GM19455 (cell line): ENCODE results near the gene PCDHGA1.
"Not testable (repeated sequence)": the region's sequence is repeated elsewhere in the genome, so short reads cannot be mapped to it uniquely, and the experiment has no call there.

Experiments used
- ATAC-seq: cut with Tn5 transposase; IDR thresholded peaks from one replicate; pipeline ENCODE4 v1.9.1; 2021; ENCODE audit not compliant: unreplicated experiment

The PCDHGA1 gene

GRCh38 chr5:141409598-141410306, 79.4 kb downstream of the PCDHGA1 start:
- no peak for ATAC-seq

DNA sequence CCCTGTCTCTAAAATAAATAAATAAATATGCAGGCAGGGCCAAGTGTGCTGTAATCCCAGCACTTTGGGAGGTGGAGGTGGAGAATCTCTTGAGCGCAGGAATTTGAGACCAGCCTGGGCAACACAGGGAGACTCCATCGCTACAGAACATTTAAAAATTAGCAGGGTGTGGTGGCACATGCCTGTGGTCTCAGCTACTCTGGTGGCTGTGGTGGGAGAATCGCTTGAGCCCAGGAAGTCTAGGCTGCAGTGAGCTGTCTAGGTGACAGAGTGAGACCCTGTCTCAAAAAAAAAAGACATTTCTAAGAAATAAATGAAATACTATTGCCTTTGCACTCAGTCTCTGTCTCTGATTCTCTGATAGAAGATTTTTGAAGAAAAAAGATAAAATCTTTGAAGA, 81.3 kb downstream of the PCDHGA1 start:
- ATAC-seq: no peak

DNA sequence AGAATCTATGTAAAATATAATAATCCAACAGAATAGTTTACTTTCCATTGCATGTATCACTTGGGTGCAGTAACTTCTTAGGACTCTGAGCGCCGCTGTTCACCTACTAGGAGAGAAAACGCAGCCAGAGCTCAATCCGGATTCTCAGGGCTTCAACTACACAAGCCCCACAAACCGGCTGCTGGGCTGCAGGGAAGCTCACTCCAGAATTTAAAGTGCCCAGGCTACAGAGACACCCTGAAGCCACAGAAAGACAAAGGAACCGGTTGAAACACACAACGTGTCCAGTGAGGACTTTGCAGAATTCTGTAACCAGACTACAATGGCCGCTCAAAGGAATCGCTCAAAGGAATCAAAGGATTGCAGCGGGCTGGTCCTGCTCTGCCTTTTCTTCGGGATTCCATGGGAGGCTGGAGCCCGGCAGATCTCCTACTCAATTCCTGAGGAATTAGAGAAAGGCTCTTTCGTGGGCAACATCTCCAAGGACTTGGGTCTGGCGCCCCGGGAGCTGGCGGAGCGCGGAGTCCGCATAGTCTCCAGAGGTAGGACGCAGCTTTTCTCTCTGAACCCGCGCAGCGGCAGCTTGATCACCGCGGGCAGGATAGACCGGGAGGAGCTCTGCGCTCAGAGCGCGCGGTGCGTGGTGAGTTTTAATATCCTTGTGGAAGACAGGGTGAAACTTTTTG, 82.7 kb downstream of the PCDHGA1 start, which contains the start of gene PCDHGA10:
Gene PCDHGA10, plus strand, starts transcription at position 134 of the 686 bp plus-strand sequence. Its CDS starts 189 bp downstream, at position 323.
- ATAC-seq: peak; percentile 89

DNA sequence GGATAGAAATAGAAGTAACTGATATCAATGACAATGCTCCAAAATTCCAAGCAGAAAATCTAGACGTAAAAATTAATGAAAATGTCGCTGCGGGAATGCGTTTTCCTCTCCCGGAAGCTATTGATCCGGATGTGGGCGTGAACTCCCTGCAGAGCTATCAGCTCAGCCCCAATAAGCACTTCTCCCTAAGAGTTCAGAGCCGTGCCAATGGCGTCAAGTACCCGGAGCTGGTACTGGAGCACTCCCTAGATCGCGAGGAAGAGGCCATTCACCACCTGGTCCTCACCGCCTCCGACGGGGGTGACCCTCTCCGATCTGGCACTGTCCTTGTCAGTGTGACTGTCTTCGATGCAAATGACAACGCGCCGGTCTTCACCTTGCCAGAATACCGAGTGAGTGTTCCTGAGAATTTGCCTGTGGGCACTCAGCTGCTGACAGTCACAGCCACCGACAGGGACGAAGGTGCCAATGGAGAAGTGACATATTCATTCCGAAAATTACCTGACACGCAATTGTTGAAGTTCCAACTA, 83.3 kb downstream of the PCDHGA1 start:
- ATAC-seq: no peak

- not testable (repeated sequence) for ATAC-seq
These were observed 84.4 kb downstream of the PCDHGA1 start for GRCh38 chr5:141414548-141415274.

DNA sequence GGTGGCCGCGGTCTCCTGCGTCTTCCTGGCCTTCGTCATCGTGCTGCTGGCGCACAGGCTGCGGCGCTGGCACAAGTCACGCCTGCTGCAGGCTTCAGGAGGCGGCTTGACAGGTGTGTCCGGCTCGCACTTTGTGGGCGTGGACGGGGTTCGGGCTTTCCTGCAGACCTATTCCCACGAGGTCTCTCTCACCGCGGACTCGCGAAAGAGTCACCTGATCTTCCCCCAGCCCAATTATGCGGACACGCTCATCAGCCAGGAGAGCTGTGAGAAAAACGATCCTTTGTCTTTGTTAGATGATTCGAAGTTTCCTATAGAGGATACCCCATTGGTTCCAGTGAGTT, 84.9 kb downstream of the PCDHGA1 start:
- ATAC-seq: not testable (repeated sequence)

- not testable (repeated sequence) for ATAC-seq
These were observed 87.3 kb downstream of the PCDHGA1 start, which contains the start of gene PCDHGB7 for GRCh38 chr5:141417494-141418172. TSS of gene PCDHGB7 (plus strand) at chr5:141417677. CDS start at chr5:141417860, 183 bp downstream.

GRCh38 chr5:141419074-141419880, 89.0 kb downstream of the PCDHGA1 start:
- no peak for ATAC-seq

- no peak for ATAC-seq
These were observed 90.7 kb downstream of the PCDHGA1 start, which contains the start of gene PCDHGA11 for GRCh38 chr5:141420855-141421488. TSS of gene PCDHGA11 (plus strand) at chr5:141421051. CDS start at chr5:141421228, 177 bp downstream.

GRCh38 chr5:141421489-141421855, 91.2 kb downstream of the PCDHGA1 start:
- no peak for ATAC-seq

- ATAC-seq: no peak
These were observed 92.5 kb downstream of the PCDHGA1 start for GRCh38 chr5:141422742-141423291.

DNA sequence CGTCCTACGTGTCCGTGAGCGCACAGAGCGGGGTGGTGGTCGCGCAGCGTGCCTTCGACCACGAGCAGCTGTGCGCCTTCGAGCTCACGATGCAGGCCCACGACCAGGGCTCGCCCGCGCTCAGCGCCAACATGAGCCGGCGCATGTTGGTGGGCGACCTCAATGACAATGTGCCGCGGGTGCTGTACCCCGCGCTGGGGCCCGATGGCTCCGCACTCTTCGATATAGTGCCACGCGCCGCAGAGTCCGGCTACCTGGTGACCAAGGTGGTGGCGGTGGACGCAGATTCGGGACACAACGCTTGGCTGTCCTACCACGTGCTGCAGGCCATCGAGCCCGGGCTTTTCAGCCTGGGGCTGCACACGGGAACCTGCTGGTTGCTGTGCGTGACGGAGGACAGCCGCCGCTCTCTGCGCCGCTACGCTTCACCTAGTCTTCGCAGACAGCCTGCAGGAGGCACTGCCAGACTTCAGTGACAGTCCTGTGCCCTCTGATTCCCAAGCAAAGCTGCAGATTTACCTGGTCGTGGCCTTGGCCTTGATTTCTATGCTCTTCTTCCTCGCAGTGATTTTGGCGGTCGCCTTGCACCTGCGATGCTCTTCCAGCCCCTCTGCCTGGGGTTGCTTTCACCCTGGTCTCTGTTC, 97.6 kb downstream of the PCDHGA1 start:
- ATAC-seq: no peak

GRCh38 chr5:141430332-141431113, 100.2 kb downstream of the PCDHGA1 start, which contains the start of gene PCDHGA12:
TSS of gene PCDHGA12 (plus strand) at chr5:141430507. CDS start at chr5:141430760, 253 bp downstream.
- ATAC-seq: peak; percentile 89

DNA sequence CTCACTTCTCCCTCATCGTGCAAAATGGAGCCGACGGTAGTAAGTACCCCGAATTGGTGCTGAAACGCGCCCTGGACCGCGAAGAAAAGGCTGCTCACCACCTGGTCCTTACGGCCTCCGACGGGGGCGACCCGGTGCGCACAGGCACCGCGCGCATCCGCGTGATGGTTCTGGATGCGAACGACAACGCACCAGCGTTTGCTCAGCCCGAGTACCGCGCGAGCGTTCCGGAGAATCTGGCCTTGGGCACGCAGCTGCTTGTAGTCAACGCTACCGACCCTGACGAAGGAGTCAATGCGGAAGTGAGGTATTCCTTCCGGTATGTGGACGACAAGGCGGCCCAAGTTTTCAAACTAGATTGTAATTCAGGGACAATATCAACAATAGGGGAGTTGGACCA, 101.0 kb downstream of the PCDHGA1 start:
- ATAC-seq: peak; percentile 54

GRCh38 chr5:141432308-141432707, 102.0 kb downstream of the PCDHGA1 start:
- ATAC-seq: not testable (repeated sequence)

- ATAC-seq: not testable (repeated sequence)
These were observed 102.4 kb downstream of the PCDHGA1 start for GRCh38 chr5:141432726-141433125.

DNA sequence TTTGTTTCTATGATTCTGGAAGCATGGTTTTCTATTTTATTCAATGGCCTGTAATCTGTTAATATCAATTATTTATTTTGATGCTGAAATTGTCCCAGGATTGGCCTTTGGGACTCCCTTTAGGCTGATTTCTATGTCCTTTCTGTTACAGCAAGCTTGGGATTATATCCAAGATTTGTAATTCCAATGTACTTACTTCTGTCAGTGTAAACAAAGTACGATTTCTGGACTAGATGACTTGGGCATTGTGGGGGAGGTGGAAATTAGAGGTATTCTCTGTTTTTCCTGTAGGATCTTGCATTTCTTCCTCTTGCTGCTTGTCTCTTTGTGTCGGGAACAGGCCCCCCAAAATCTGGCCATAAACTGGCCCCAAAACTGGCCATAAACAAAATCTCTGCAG, 103.7 kb downstream of the PCDHGA1 start:
- no peak for ATAC-seq

DNA sequence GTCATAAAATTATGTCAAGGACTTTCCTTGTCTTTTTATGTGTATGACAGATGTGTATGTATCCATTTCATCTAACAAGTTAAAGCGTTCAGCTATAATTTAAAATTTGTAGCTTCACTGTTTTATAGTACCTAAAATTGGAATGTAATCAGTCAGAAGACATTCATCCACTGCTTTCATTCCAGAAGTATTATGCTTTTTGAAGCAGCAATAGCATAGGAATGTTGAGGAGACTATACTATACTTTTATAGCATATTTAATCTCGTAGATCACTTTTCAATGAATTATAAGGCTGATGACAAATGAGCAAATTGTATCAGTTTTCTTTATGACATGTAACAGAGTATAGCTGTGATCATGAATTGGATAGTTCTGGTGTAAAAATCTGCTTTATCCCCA, 106.9 kb downstream of the PCDHGA1 start:
- ATAC-seq: no peak
